Heart left ventricle (tissue), 13 donors: Measurements from ENCODE around the gene COL15A1.

ENCODE experiments used
- CTCF ChIP-seq, 12 donors: fragments of 200-600 bp; sonication (generic) in 4 of 12; IDR thresholded peaks; one replicate each; pipeline versions ENCODE4 v1.5.0 to v1.8.0; 2018 to 2022; ENCODE audit warnings: antibody characterized with exemption in 12 of 12, mild to moderate bottlenecking in 5 of 12
- POLR2A ChIP-seq, 2 donors: fragments of 450-650 bp; IDR thresholded peaks; one replicate each; pipeline ENCODE4 v1.6.1; 2017; ENCODE audit warnings: antibody characterized with exemption in 2 of 2, mild to moderate bottlenecking in 2 of 2, moderate library complexity in 2 of 2
- donor health status: ischemic (EF 13 %, LVEDD 7.1; RV severe dilation, severe dysfunction).
- donor health status: DM: no; HTN: yes; CAD: no.
- donor health status: DM: no; HTN: no; CAD: no.
- donor health status: ischemic (EF 25% LVEDD 6.9; RV normal size, moderate dysfunction).
- donor health status: ischemic (EF 25% LVEDD 5.7; RV mildly dilated, moderate dysfunction).
- donor health status: ischemic (EF 35%, LVEDD 5.7; RV mildly dilated, moderate dysfunction).
- donor health status: nonischemic (EF 11% LVEDD 7.7; RV severe dilation, severe dysfunction).
- donor health status: DM: yes; HTN: yes; CAD: no.
- donor health status: PGD.
- donor health status: ischemic (EF 29% LVEDD 5.4; RV normal size, mild dysfunction).
- donor health status: nonischemic (EF 23%, LVEDD 6.1; RV moderate dilation, normal function).

- no peak for TF ChIP-seq CTCF (IDR thresholded peaks at IDR 0.05)
- no peak for TF ChIP-seq POLR2A (IDR thresholded peaks at IDR 0.05)
Measured at GRCh38 chr9:98971915-98972223, 28.2 kb downstream of the COL15A1 start.
